Measurements from ENCODE around the gene MMP27. TPM values are rescaled to one million over a fixed set of nuclear protein-coding genes. Genes with fewer than 3 reads are reported as not detected.
"Not testable (repeated sequence)": the region's sequence is repeated elsewhere in the genome, so short reads cannot be mapped to it uniquely, and the experiment has no call there.

MMP27 gene
- not detected for polyA plus RNA-seq (ENCODE audit: insufficient read depth in 1 of 5, insufficient read length in 5 of 5, low replicate concordance in 1 of 5)
- long read RNA-seq, donor 1 = 0 reads
- long read RNA-seq, donor 2 = 0 reads
- long read RNA-seq, donor 3 = 0 reads
- long read RNA-seq, donor 4 = 0 reads
- long read RNA-seq, donor 5 = 0 reads
- long read RNA-seq, donor 6 = 0 reads
- long read RNA-seq, donor 7 = 0 reads
- long read RNA-seq, donor 8 = 0 reads

DNA sequence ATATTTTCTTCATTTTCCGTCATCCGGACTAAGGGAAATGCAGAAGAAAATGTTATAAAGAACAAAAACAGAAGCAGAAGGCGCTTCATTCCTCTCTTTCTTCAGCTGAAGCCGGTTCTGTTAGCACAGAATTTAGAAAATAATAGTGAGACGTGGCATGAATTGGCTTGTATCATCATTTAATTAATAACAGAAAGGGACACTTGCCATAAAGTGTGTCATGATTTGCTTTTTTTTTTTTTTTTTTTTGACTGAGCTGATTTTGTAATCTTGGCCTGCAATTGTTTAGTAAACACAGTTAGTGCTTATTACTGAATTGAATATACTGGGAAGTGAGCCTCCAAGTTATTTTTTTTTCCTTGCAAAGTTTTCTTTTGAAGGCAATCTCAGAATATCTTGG lies at the start of gene MMP27:
Gene MMP27, minus strand, starts transcription at position 144 of the 400 bp plus-strand sequence. Its CDS starts 55 bp downstream, at position 89.
- no peak for DNase-seq

DNA sequence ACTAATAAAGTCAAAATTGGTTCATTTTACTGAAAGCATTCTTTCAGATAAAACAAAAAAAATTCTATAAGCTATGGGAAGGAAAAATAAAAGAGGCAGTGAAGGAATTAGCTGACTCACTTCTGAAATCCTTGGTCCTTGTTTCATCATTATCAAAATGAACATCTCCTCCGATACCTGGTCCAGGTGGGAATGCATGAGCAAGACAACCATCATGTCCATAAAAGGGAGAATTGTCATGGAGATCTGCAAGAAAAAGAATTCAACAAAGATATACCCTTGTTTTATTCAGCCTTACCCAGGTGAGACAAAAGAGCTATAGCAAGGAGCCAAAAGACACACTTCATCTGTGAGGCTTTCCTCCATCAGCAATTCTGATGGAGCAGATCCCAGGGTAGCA lies 47.7 kb upstream of the MMP27 start:
- no peak for DNase-seq

- DNase-seq = no peak
Observed at GRCh38 chr11:102751673-102752072, 46.1 kb upstream of the MMP27 start.

GRCh38 chr11:102749101-102749722 lies 43.6 kb upstream of the MMP27 start:
- DNase-seq = no peak

DNA sequence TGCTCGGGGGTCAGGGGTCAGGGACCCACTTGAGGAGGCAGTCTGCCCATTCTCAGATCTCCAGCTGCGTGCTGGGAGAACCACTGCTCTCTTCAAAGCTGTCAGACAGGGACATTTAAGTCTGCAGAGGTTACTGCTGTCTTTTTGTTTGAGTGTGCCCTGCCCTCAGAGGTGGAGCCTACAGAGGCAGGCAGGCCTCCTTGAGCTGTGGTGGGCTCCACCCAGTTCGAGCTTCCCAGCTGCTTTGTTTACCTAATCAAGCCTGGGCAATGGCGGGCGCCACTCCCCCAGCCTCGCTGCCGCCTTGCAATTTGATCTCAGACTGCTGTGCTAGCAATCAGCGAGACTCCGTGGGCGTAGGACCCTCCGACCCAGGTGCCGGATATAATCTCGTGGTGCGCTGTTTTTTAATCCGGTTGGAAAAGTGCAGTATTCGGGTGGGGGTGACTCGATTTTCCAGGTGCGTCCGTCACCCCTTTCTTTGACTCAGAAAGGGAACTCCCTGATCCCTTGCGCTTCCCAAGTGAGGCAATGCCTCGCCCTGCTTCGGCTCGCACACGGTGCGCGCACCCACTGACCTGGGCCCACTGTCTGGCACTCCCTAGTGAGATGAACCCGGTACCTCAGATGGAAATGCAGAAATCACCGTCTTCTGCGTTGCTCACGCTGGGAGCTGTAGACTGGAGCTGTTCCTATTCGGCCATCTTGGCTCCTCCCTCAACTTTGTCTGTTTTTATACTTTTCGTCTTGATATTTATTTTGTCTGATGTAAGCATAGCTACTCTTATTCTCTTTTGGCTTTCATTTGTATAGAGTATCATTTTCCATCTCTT lies 41.4 kb upstream of the MMP27 start:
- DNase-seq = not testable (repeated sequence)

DNA sequence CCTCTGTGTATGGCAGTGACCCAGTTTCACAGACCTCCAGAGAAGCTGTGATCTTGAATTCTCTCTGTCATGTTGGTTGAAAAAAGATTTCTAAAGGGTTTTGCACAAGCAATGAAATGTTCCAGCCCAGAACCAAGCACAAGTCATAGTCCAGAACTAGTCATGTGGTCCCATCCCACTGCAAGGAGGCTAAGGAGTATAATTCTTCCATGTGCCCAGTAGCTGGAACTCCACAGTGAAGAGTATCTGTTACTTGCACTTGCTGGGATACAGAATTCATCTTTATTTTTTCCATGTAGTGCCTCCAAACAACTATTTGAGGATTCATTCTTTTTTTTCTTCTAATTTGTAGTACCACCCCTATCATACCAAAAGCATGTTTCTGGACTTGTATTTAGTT lies 29.1 kb upstream of the MMP27 start:
- no peak for DNase-seq

GRCh38 chr11:102733232-102733875 lies 27.8 kb upstream of the MMP27 start:
- DNase-seq = no peak

DNA sequence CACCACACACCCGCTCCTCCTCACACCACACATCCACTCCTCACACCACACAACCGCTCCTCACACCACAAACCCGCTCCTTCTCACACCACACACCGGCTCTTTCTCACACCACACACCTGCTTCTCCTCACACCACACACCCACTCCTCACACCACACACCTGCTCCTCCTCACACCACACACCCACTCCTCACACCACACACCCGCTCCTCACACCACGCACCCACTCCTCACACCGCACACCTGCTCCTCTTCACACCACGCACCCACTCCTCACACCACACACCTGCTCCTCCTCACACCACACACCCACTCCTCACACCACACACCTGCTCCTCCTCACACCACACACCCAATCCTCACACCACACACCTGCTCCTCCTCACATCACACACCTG lies 25.4 kb upstream of the MMP27 start:
- DNase-seq = not testable (repeated sequence)

DNA sequence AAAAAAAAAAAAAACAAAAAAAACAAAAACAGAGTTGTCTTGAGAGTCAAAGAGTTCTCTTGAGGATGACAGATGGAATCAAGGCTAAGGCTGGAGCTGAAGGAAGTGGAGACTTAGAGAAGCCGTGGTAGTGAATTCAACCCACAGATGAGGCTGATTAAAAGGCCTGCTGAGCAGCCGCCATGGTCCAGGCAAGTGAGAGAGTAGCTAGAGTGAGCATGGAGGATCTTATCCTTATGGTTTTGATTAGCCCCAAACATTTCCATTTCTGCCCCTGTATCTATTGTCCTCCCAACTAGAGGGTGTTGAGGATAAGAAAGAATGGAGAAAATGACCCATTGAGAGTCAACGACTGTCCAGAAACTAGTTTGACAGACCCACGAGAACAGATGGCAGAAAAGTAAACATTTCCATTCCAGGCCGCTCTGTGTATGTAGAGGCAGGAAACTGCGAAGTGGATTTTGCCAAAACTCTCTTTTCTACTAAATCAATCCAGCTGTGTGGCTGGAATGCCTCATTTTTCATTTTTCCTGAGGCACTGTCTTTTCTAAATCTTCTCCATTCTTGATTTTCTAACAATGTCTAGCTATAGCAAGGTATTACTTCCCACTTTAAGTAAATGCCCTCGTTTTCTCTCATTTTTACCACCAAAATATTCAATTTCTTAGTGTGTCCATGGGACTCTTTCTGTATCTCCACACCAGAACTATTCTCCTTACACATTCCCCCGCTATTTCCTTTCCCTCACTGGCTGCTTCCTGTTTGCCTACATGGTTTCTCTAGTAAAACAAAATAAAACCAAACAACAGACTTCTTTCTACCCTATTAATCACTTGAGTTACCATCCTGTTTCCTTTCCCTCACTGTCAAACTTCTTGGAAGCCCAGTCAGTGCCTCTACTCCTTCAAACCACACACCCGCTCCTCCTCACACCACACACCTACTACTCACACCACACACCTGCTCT lies 24.6 kb upstream of the MMP27 start:
- DNase-seq = no peak

DNA sequence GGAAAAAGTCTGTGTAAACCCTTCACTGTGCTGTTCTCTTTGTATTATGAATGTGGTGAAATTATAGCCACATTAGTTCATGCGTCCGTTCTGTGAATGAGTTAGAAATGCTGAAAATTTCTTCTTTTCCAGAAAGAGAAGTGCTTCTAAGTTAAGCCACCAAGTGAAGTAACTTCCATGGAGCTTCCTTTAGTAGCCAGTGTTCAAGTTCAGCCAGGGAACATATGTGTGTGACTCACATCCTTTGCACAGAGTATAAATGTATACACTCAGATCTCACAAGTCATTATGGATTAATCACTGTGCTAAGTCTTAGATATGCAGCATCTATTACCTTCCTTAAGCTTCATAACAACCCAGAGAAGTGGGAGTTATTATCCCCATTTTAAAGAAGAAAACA lies 22.3 kb upstream of the MMP27 start:
- DNase-seq = no peak

GRCh38 chr11:102724904-102725500 lies 19.4 kb upstream of the MMP27 start, which contains the start of gene MMP8:
Gene MMP8 (minus strand): TSS chr11:102724954. CDS start chr11:102724855, 99 bp downstream.
- no peak for DNase-seq

DNA sequence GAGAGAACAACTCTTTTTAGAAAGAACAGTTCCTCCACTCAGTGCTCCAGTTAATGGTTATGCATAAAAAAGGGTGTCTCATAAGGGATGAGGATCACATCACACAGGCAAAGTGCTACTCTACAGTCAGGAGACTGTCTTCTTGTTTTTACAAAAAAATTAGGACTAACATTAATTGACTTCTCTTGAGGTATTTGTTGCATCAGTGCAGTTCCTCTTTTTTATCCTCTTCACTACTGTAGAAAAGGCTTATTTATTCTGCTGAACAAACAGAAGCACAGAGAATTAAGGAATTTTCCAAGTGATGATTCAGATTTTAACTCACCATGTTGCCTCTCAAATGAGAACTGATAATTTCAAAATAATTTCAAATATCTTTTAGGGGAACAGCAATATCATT lies 17.3 kb upstream of the MMP27 start:
- DNase-seq = no peak

DNA sequence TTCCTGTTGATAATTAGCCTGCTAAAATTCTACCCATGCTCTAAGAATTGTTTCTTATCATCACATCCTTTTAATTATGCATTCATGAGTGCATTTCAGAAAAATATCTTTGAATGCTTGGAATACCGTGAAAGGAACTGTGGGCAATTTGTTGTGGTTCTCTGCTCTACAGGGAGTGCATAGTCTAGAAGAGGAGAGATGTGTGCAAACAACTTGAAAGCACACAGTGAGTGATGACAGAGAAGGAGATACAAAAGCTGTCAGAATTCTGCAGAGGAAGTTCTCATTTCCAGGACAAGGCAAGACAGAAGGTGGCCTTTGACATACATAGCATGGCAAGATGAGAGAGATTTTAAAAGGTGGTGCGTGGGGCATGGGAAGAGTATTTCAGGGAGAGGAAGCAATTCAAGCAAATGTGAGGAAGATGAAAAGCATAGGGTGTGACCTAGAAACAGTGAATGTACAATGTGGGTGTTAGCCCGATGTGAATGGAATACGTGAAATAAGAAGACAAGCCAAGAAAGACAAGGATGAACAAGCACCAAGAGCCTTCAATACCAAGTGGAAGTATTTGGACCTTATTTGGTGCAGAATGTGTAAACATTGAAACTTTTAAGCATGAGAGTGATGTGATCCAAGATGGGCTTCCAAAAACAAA lies 14.2 kb upstream of the MMP27 start:
- DNase-seq = no peak

- no peak for DNase-seq
Observed at GRCh38 chr11:102717280-102717679, 11.7 kb upstream of the MMP27 start.

- no peak for DNase-seq
Observed at GRCh38 chr11:102716527-102716926, 11.0 kb upstream of the MMP27 start.

GRCh38 chr11:102712137-102712536 lies 6.6 kb upstream of the MMP27 start:
- no peak for DNase-seq

DNA sequence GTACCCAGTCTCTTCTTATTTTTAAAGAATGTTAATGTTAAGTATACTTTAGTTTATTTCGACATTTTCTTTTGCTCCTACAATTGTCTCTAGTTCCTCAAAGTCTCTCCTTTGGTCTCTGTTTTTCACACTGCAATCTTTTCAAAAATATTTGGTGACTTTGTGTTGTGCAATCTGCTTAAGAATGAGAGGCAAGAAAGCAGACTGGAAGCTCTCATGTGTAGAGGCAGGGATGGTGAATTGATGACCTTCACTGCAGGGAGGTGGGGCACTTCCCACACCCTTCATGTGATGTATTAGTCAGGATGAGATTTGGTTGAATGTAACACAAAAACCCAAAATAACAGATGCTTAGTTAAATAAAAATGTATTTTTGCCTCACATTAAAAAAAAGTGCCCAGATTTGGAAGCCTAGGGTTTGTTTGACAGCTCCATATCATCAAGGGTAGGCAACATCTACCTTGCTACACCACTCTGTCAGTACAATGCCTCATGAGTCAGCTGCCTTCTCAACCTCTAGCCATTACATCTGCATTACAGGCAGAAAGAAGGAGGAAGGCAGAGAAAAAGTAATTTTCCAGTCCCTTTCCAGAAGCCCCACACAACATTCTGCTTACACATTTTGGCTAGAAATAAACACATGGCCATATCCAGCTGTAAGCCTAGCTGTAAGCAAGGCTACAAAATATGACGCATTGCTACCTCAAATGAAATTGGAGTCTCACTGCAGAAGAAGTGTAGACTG lies 3.8 kb upstream of the MMP27 start:
- DNase-seq = no peak

DNA sequence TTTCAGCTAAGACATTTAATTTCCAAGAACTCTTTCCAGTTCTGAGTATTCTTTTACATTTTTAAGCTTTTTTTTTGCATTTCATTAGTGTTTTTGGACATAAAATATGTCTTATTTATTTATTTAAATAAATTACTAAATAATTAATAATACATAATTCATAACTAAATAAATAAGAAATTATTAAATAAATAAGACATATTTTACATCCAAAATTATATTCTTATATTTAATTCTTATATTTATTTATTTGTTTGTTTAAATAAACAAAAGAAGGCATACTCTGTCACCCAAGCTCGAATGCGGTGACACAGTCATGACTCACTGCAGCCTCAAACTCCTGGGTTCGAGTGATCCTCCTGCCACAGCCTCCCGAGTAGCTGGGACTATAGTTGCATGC lies 3.1 kb upstream of the MMP27 start:
- DNase-seq = no peak

DNA sequence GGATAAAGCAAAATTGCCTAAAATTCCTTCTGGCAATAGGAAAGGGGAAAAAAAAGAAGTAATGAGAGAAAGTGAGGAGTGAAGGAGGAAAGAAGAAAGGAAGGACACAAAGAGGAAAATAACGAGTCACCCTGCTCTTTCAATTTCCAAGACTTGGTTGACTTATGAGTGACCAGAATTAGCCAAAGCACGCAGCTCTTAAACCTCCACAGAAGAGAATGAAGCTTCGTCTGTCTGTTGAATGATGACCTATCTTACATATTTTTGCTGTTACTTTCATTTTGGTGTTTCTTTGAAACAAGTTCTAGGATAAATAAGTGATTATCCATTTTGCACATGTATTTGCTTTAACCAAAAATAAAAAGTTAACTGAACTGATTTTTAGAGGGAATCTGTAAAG lies 728 bp downstream of the MMP27 start:
- no peak for DNase-seq

Data from right lung (tissue), 10 donors.